Limb (tissue), 2 donors: ENCODE data around the gene TBCD.
"Not testable (repeated sequence)": the region's sequence is repeated elsewhere in the genome, so short reads cannot be mapped to it uniquely, and the experiment has no call there.

Source experiments
- DNase-seq, 2 donors: peaks; one replicate each; pipeline ENCODE4 v3.0.0-alpha.2; 2016; ENCODE audit errors: extremely low spot score in 2 of 2

TBCD gene

DNA sequence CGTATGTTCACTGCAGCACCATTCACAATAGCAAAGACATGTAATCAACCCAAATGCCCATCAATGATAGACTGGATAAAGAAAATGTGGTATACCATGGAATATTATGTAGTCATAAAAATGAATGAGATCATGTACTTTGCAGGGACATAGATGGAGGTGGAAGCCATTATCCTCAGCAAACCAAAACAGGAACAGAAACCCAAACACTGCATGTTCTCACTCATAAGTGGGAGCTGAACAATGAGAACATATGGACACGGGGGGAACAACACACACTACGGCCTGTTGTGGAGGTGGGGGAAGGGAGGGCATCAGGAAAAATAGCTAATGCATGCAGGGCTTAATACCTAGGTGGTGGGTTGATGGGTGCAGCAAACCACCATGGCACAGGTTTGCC, 237.2 kb downstream of the TBCD start:
- not testable (repeated sequence) for DNase-seq

DNA sequence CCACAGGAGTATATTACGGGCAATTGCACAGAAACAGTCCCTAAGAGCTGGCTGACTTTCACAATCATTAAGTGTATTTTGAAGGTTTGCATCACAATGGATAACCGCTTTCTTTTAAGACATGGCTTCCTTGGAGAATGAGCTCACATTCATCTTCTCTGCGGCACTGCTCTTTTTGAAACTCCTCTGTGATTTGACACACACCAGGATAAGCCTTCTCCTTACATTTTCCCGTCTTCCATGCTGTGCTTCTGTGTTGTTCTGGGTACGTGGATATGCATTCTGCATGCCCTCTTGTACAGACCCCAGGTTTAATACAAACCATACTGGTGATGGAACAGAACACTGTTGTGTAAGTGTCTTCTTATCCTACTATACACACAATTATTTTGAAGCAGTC, 238.0 kb downstream of the TBCD start:
- DNase-seq, result no peak

DNA sequence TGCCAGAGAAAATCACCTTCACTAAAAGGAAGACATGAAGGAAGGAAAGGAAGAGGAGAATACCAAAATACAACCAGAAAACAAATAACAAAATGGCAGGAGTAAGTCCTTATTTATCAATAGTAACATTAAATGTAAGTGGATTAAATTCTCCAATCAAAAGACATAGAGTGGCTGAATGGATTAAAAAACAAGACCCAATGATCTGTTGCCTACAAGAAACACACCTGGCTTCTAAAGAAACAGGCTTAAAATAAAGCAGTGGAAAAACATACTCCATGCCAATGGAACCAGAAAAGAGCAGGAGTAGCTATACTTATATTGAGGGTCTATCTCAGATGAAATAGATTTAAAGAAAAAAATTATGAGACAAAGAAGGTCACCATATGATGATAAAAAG, 241.1 kb downstream of the TBCD start:
- DNase-seq, result no peak
